GM18511 (cell line): ENCODE measurements around the gene GOLGA6L6.
"Not testable (repeated sequence)": the region's sequence is repeated elsewhere in the genome, so short reads cannot be mapped to it uniquely, and the experiment has no call there.

Source experiments
- ATAC-seq: cut with Tn5 transposase; IDR thresholded peaks from one replicate; pipeline ENCODE4 v1.9.1; 2021; ENCODE audit warnings: mild to moderate bottlenecking, moderate library complexity; ENCODE audit not compliant: unreplicated experiment

Gene GOLGA6L6

GRCh38 chr15:20541700-20542099 is at the start of gene GOLGA6L6:
GOLGA6L6 (minus strand) TSS chr15:20541800; CDS start chr15:20541709, 91 bp downstream.
- not testable (repeated sequence) for ATAC-seq

- ATAC-seq = not testable (repeated sequence)
Measured at GRCh38 chr15:20590069-20590468, 48.5 kb upstream of the GOLGA6L6 start.

- not testable (repeated sequence) for ATAC-seq
Measured at GRCh38 chr15:20586821-20587220, 45.2 kb upstream of the GOLGA6L6 start.

GRCh38 chr15:20582726-20583115 is 41.1 kb upstream of the GOLGA6L6 start:
- not testable (repeated sequence) for ATAC-seq

- ATAC-seq = not testable (repeated sequence)
Measured at GRCh38 chr15:20582109-20582725, 40.6 kb upstream of the GOLGA6L6 start.

- not testable (repeated sequence) for ATAC-seq
Measured at GRCh38 chr15:20581261-20582108, 39.9 kb upstream of the GOLGA6L6 start.

DNA sequence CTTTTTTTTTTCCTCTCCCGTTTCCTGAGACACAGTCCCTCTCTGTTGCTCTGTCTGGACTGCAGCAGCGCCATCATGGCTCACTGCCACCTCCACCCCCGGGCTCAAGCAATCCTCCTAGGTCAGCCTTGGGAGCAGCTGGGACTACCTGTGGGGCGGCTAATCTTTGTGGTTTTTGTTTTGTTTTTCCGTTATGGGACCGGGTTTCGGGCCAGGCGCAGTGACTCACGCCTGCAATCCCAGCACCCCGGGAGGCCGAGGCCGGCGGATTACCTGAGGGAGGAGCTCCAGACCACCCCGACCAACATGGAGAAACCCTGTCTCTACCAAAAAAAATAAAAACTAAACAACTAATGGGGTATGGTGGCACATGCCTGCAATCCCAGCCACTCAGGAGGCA is 38.1 kb upstream of the GOLGA6L6 start:
- ATAC-seq = not testable (repeated sequence)

- ATAC-seq = not testable (repeated sequence)
Measured at GRCh38 chr15:20551289-20551688, 9.7 kb upstream of the GOLGA6L6 start.

GRCh38 chr15:20505926-20506658 is 35.5 kb downstream of the GOLGA6L6 start:
- not testable (repeated sequence) for ATAC-seq

- not testable (repeated sequence) for ATAC-seq
Measured at GRCh38 chr15:20502839-20503238, 38.8 kb downstream of the GOLGA6L6 start.

- ATAC-seq = not testable (repeated sequence)
Measured at GRCh38 chr15:20501512-20502222, 39.9 kb downstream of the GOLGA6L6 start.

DNA sequence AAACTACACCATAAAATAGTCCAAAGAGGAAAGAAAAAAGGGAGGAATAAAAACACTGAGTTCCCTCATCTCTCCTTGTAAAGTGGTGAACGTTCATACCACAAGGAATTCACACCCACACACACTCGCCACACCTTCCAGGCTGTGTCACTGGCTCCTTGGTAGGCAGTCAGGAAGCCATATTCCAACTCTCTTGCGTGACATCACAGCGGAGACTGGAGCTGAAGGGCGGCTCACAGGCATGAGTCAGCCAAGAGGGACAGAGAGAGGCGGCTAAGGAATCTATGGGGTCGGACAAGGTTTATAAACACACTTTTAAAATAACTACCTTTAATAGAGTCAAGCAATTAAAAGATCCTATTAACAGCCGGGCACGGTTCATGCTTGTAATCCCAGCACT is 43.8 kb downstream of the GOLGA6L6 start:
- ATAC-seq = not testable (repeated sequence)

DNA sequence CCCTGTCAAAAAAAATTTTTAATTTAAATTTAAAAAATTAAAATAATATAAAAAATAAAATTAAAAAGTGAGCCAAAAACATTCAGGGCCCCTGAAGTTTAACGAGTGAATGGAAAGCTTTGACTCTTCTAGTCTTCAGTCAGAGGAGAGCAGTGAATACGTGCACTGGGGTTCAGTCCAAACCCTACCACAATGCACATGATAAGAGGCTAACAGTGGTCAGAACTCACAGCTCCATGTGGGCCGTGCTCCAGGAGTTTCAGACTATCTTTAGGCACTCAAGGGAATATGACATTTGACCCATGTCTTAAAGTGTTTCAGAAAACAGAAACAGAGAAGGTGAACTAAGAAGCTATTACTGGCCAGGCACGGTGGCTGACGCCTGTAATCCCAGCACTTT is 48.6 kb downstream of the GOLGA6L6 start:
- not testable (repeated sequence) for ATAC-seq

DNA sequence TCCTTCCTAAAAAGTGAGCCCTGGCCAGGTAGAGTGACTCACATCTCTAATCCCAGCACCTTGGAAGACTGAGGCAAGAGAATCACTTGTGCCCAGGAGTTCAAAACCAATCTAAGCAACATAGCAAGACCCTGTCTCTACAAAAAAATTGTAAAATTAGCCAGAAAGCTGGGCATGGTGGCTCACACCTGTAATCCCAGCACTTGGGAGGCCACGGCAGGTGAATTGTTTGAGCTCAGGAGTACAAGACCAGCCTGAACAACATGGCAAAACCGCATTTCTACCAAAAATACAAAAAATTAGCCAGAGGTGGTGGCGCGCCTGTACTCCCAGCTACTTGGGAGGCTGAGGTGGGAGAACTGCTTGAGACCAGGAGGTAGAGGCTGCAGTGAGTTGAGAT is 49.0 kb downstream of the GOLGA6L6 start:
- ATAC-seq = not testable (repeated sequence)

- not testable (repeated sequence) for ATAC-seq
Measured at GRCh38 chr15:20489320-20489719, 52.3 kb downstream of the GOLGA6L6 start.
